HepG2 (cell line): ENCODE data around the gene BTNL3. TPM values are rescaled to one million over a fixed set of nuclear protein-coding genes. Genes with fewer than 3 reads are reported as not detected.

Source experiments
- ATAC-seq: fragments of 200-7000 bp; cut with Tn5 transposase; 3 replicates; pipeline ENCODE4 v1.9.1; 2020; ENCODE audit warnings: mild to moderate bottlenecking, moderate library complexity
- BruUV-seq: library from RNA; stranded (reverse); fragments of 400-500 nt; replicated peaks from 2 replicates; lab custom pipeline; 2021; lab: Mats Ljungman, UMichigan
- CTCF ChIA-PET: fragments of 300-600 bp; formaldehyde crosslinking; extraction: SDS; loops from one replicate; lab custom pipeline; 2021; ENCODE audit warnings: low total read pairs, inconsistent platforms, low intra/inter-chr PET ratio; lab: Yijun Ruan, JAX
- POLR2A ChIA-PET: fragments of 350-600 bp; sonication (Branson Sonifier 250); formaldehyde crosslinking; loops from one replicate; lab custom pipeline; 2020; ENCODE audit warnings: antibody characterized with exemption, inconsistent platforms; lab: Yijun Ruan, JAX
- DNase-seq: peaks from one replicate; pipeline ENCODE4 v3.0.0-alpha.2; 2015; ENCODE audit warnings: low spot score
- FAIRE-seq: peaks from 3 replicates; lab custom pipeline; 2011; peaks lifted over from hg19 to GRCh38; lab: Jason Lieb, UNC
- H2AFZ ChIP-seq: one replicate; pipeline ENCODE4 v1.6.1; 2011; ENCODE audit warnings: low read length, inconsistent platforms
- H3K27ac ChIP-seq: fragments of 300-600 bp; 3 replicates; pipeline ENCODE4 v1.8.0; 2011; ENCODE audit warnings: mixed run types, mild to moderate bottlenecking, mixed read lengths, low read length, inconsistent platforms; ENCODE audit not compliant: insufficient read depth; ENCODE audit errors: extremely low read length
- H3K27me3 ChIP-seq, 2 experiments: fragments of 200-600 bp in 1 of 2; 2 replicates in 1 of 2; 3 replicates in 1 of 2; pipeline versions ENCODE4 v1.6.0 to v1.8.0; 2011; ENCODE audit warnings: low read length in 2 of 2, mild to moderate bottlenecking in 2 of 2, moderate library complexity in 2 of 2, inconsistent platforms in 1 of 2; ENCODE audit not compliant: insufficient read depth in 2 of 2, control insufficient read depth in 1 of 2
- H3K36me3 ChIP-seq, 2 experiments: fragments of 200-600 bp in 1 of 2; replicated peaks in 1 of 2; 2 replicates in 1 of 2; 3 replicates in 1 of 2; pipeline versions ENCODE4 v1.5.1 to v1.8.0; 2011; ENCODE audit warnings: low read length in 2 of 2, inconsistent platforms in 1 of 2; ENCODE audit not compliant: insufficient read depth in 2 of 2, control insufficient read depth in 1 of 2
- H3K4me1 ChIP-seq: 2 replicates; pipeline ENCODE4 v1.5.1; 2012; ENCODE audit warnings: low read length, inconsistent platforms; ENCODE audit not compliant: insufficient read depth
- H3K4me2 ChIP-seq: 2 replicates; pipeline ENCODE4 v1.6.0; 2011; ENCODE audit warnings: low read depth, low read length, inconsistent platforms
- H3K4me3 ChIP-seq, 3 experiments: fragments of 200-600 bp in 1 of 3; sonication (generic), shearing (Covaris generic) in 1 of 3; replicated peaks in 1 of 3; 2 replicates each; pipeline ENCODE4 v1.5.1; 2011 to 2016; ENCODE audit warnings: low read length in 3 of 3, inconsistent platforms in 2 of 3, low read depth in 2 of 3, mild to moderate bottlenecking in 2 of 3, control low read depth in 1 of 3, mixed read lengths in 1 of 3; ENCODE audit not compliant: insufficient read depth in 1 of 3
- H3K79me2 ChIP-seq: one replicate; pipeline ENCODE4 v1.6.1; 2011; ENCODE audit warnings: low read length, inconsistent platforms; ENCODE audit not compliant: insufficient read depth
- H3K9ac ChIP-seq: 2 replicates; pipeline ENCODE4 v1.6.0; 2011; ENCODE audit warnings: mild to moderate bottlenecking, low read depth, low read length, inconsistent platforms; ENCODE audit not compliant: insufficient read depth
- H3K9me3 ChIP-seq: 2 replicates; pipeline ENCODE4 v1.5.1; 2012; ENCODE audit warnings: mild to moderate bottlenecking, low read length
- H4K20me1 ChIP-seq: 2 replicates; pipeline ENCODE4 v1.6.0; 2011; ENCODE audit warnings: inconsistent platforms, mild to moderate bottlenecking, low read length, moderate library complexity; ENCODE audit not compliant: insufficient read depth
- ATRX ChIP-seq: sonication (generic); formaldehyde crosslinking; IDR thresholded peaks from 2 replicates; pipeline ENCODE4 v1.4.0; 2020; ENCODE audit warnings: missing genetic modification reagents, borderline replicate concordance
- CBFB ChIP-seq: sonication (generic); formaldehyde crosslinking; IDR thresholded peaks from 2 replicates; pipeline ENCODE4 v1.4.0; 2020; ENCODE audit warnings: missing genetic modification reagents
- CREM ChIP-seq, 2 experiments: sonication (generic) in 1 of 2; formaldehyde crosslinking in 1 of 2; IDR thresholded peaks; 2 replicates each; pipeline versions ENCODE4 v1.4.0 to v1.6.1; 2016 to 2020; ENCODE audit warnings: antibody characterized with exemption in 1 of 2, mild to moderate bottlenecking in 1 of 2, missing genetic modification reagents in 1 of 2
- MTF1 ChIP-seq: sonication (generic); formaldehyde crosslinking; IDR thresholded peaks from 2 replicates; pipeline ENCODE4 v1.5.0; 2020; ENCODE audit warnings: missing genetic modification reagents
- NPAS2 ChIP-seq: sonication (generic); formaldehyde crosslinking; IDR thresholded peaks from 2 replicates; pipeline ENCODE4 v1.8.0; 2022; ENCODE audit warnings: mild to moderate bottlenecking, missing genetic modification reagents, borderline replicate concordance
- NR3C1 ChIP-seq: sonication (generic); formaldehyde crosslinking; IDR thresholded peaks from 2 replicates; pipeline ENCODE4 v1.4.0; 2020; ENCODE audit warnings: missing genetic modification reagents
- SMC3 ChIP-seq: IDR thresholded peaks from 2 replicates; pipeline ENCODE4 v1.6.1; 2011; ENCODE audit warnings: low read length, improper control_type of control experiment
- ZNF33B ChIP-seq: sonication (generic); formaldehyde crosslinking; IDR thresholded peaks from 2 replicates; pipeline ENCODE4 v1.5.1; 2020; ENCODE audit warnings: mild to moderate bottlenecking, missing genetic modification reagents
- ZNF607 ChIP-seq: sonication (generic); formaldehyde crosslinking; IDR thresholded peaks from 2 replicates; pipeline ENCODE4 v1.5.1; 2020; ENCODE audit warnings: missing genetic modification reagents, mild to moderate bottlenecking, borderline replicate concordance
- WGBS: methylation state at CpG from one replicate; pipeline ENCODE4 v1.1.6; 2017; ENCODE audit warnings: low lambda C conversion rate; 5-methylcytosine and 5-hydroxymethylcytosine counted together
- in situ Hi-C: cut with HindIII; loops from 2 replicates; pipeline ENCODE4 v1.10.0; 2017; ENCODE audit warnings: low pct_unique_long_range_greater_than_20kb; ENCODE audit not compliant: extremely low pct_ligation_motif_present
- intact Hi-C: fragments of 100-400 bp; cut with micrococcal nuclease; formaldehyde crosslinking; loops from one replicate; pipeline ENCODE4 v1.10.0; 2022; ENCODE audit not compliant: unreplicated experiment
- polyA plus RNA-seq, 8 experiments: library from polyadenylated mRNA; depleted of rRNA in 3 of 8; stranded (reverse) in 7 of 8; unstranded in 1 of 8; fragments of >200 nt; fragmentation: Illumina TruSeq in 4 of 8; extraction: Trizol in 4 of 8; gene quantifications; 2 replicates each; pipeline versions ENCODE4 v1.2.1 to v1.2.3, GENCODE V29; 2011 to 2016; ENCODE audit warnings: low read depth in 4 of 8, missing spikeins in 1 of 8, mixed read lengths in 1 of 8; ENCODE audit not compliant: insufficient read depth in 1 of 8
- total RNA-seq, 5 experiments: library from RNA; depleted of rRNA; stranded (reverse); fragments of >200 nt; fragmentation: Illumina TruSeq; extraction: Trizol; gene quantifications; 2 replicates each; pipeline ENCODE4 v1.2.3, GENCODE V29; 2016; ENCODE audit warnings: low read depth in 1 of 5
- TF ChIP-seq, protein P1 (sequence below): conservative IDR thresholded peaks from 2 replicates; pipeline ENCODE4 v1.6.1; 2018; ENCODE audit warnings: missing genetic modification reagents
- TF ChIP-seq, protein P2 (sequence below): IDR thresholded peaks from 2 replicates; pipeline ENCODE4 v1.6.1; 2016; ENCODE audit warnings: low read depth, control low read depth
- TF ChIP-seq, protein P3 (sequence below): sonication (generic); formaldehyde crosslinking; IDR thresholded peaks from 2 replicates; pipeline ENCODE4 v1.9.0; 2021; ENCODE audit warnings: missing genetic modification reagents, mild to moderate bottlenecking, borderline replicate concordance

BTNL3 gene
- total and polyA plus RNA-seq, 2 of the 13 experiments (the other 11 are each of a cell fraction or from before 2014, with no cell fraction given) = not detected

DNA sequence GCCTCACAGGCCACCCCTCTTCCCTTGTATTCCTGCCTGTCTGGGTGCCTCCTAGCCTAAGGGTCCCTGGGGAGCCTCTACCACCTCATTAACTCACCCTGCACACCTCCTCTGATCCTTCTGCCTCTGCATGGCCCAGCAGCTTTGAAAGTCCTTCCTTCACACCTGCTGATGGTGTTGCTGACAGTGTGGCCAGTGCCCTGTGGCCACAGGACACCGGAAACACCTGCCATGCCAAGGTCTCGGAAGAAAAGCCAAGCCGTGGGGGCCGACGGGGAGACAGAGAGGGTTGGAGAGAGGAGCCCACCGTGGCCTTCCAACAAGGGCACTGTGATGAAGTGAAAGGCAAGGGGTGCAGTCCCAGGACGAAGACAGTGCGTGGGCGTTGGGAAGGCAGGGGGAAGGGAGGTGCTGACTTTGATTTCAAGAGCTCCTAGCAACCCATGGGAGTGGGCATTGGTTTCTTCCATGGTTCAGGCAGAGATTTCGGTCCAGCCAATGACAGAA, 55.5 kb downstream of the BTNL3 start:
- Histone ChIP-seq H3K4me1 (no peaks in the 10 kb centered on the region), H3K9me3 (no peaks in the 10 kb centered on the region), H3K27ac (no peak overlapping the region), H3K79me2 (no peaks in the 10 kb centered on the region), H3K9ac (no peak overlapping the region), H3K4me2 (no peak overlapping the region), H3K4me3 (no peak overlapping the region), H2AFZ (no peak overlapping the region), H4K20me1 (no peaks in the 10 kb centered on the region), H3K27me3 (peaks cover 0 to 68% of the 10 kb centered on the region in 2 experiments; a peak in 4 of 5 replicates), H3K36me3 (no peaks in the 10 kb centered on the region)
- intact Hi-C loops = no loop called here
- no peak for TF ChIP-seq ZNF607 (CRISPR knock-in tag)
- TF ChIP-seq MTF1 (CRISPR knock-in tag) = no peak
- TF ChIP-seq SMC3 = no peak
- TF ChIP-seq NPAS2 (CRISPR knock-in tag) = no peak
- DNase-seq = no peak
- ChIA-PET POLR2A (no interaction called here), CTCF (no interaction called here)
- in situ Hi-C loops = no loop called here
- FAIRE-seq = no peak
- no TSS peak for BruUV-seq
- 12% methylated on average over 10 of the region's 10 CpGs for WGBS
- ATAC-seq = no peak

DNA sequence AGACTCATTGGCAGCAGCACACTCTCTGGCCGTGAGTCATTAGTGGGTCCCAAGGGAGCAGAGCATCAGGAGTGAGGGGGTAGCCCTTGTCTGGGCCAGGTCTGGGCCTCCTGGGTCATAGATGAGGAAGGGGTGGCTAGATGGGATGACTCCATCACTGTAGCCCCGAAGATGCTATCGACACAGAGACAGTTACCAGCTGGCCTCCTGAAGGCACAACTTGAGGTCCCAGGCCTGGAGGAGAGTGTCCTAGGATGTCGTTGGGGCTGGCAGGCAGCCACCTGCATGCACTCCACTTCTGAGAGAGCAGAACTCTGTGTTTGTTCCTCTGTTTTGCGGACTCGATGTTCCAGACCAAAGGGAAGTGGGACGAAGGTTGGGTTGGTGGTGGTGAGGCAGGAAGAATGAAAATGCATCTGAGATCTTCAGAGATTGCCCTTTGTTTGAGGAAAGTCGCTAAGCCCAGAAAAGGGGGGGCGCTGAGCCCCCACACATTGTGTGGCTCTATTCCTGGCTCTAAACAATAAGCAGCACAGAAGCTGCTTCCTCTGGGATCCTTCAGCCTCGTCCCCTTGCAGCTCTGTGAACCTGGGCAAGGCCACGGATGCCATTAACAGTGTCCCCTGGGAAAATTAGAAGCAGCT, 56.1 kb downstream of the BTNL3 start:
- Histone ChIP-seq H3K27ac (no peak overlapping the region), H3K4me1 (no peaks in the 10 kb centered on the region), H3K9me3 (no peaks in the 10 kb centered on the region), H3K4me2 (no peak overlapping the region), H3K79me2 (no peaks in the 10 kb centered on the region), H3K4me3 (no peak overlapping the region), H3K36me3 (no peaks in the 10 kb centered on the region), H2AFZ (no peak overlapping the region), H3K9ac (no peak overlapping the region), H3K27me3 (peaks cover 0 to 70% of the 10 kb centered on the region in 2 experiments; a peak in 4 of 5 replicates), H4K20me1 (no peaks in the 10 kb centered on the region)
- ChIA-PET POLR2A (no interaction called here), CTCF (no interaction called here)
- FAIRE-seq = no peak
- ATAC-seq = no peak
- in situ Hi-C loops (no loop called here), intact Hi-C loops (no loop called here)
- DNase-seq = no peak
- no TSS peak for BruUV-seq
- WGBS = 15% methylated on average over 8 of the region's 11 CpGs
- TF ChIP-seq ATRX = no peak
- TF ChIP-seq, protein P1, sequence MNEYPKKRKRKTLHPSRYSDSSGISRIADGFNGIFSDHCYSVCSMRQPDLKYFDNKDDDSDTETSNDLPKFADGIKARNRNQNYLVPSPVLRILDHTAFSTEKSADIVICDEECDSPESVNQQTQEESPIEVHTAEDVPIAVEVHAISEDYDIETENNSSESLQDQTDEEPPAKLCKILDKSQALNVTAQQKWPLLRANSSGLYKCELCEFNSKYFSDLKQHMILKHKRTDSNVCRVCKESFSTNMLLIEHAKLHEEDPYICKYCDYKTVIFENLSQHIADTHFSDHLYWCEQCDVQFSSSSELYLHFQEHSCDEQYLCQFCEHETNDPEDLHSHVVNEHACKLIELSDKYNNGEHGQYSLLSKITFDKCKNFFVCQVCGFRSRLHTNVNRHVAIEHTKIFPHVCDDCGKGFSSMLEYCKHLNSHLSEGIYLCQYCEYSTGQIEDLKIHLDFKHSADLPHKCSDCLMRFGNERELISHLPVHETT (CRISPR knock-in tag) = no peak
- TF ChIP-seq, protein P2, sequence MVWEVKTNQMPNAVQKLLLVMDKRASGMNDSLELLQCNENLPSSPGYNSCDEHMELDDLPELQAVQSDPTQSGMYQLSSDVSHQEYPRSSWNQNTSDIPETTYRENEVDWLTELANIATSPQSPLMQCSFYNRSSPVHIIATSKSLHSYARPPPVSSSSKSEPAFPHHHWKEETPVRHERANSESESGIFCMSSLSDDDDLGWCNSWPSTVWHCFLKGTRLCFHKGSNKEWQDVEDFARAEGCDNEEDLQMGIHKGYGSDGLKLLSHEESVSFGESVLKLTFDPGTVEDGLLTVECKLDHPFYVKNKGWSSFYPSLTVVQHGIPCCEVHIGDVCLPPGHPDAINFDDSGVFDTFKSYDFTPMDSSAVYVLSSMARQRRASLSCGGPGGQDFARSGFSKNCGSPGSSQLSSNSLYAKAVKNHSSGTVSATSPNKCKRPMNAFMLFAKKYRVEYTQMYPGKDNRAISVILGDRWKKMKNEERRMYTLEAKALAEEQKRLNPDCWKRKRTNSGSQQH (CRISPR knock-in tag) = no peak
- TF ChIP-seq CREM (IDR thresholded peaks at IDR 0.05) = no peak
- no peak for TF ChIP-seq CREM (CRISPR knock-in tag; IDR thresholded peaks at IDR 0.05)
- no peak for TF ChIP-seq CBFB (CRISPR knock-in tag)
- no peak for TF ChIP-seq NR3C1 (CRISPR knock-in tag)
- no peak for TF ChIP-seq ZNF33B
- TF ChIP-seq, protein P3, sequence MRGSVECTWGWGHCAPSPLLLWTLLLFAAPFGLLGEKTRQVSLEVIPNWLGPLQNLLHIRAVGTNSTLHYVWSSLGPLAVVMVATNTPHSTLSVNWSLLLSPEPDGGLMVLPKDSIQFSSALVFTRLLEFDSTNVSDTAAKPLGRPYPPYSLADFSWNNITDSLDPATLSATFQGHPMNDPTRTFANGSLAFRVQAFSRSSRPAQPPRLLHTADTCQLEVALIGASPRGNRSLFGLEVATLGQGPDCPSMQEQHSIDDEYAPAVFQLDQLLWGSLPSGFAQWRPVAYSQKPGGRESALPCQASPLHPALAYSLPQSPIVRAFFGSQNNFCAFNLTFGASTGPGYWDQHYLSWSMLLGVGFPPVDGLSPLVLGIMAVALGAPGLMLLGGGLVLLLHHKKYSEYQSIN = no peak
